Left renal pelvis (tissue), 4 donors: ENCODE data around the gene TJAP1. TPM values are rescaled to one million over a fixed set of nuclear protein-coding genes. Genes with fewer than 3 reads are reported as not detected.
"Not testable (repeated sequence)": the region's sequence is repeated elsewhere in the genome, so short reads cannot be mapped to it uniquely, and the experiment has no call there.

Source experiments
- DNase-seq, 4 donors: peaks; one replicate each; pipeline ENCODE4 v3.0.0-alpha.2; 2013; ENCODE audit warnings: low read depth in 4 of 4, low spot score in 3 of 4
- polyA plus RNA-seq, 4 donors: library from polyadenylated mRNA; unstranded; fragments of 120-200 nt; gene quantifications; one replicate each; pipeline ENCODE4 v1.2.1, GENCODE V29; 2013; ENCODE audit not compliant: insufficient read length in 4 of 4

TJAP1 gene
- polyA plus RNA-seq, 4 donors = 26.5 to 46.5 (median 33.3) TPM

- no peak for DNase-seq
Measured at GRCh38 chr6:43521836-43522235, 44.5 kb downstream of the TJAP1 start.

GRCh38 chr6:43522547-43523261, 45.3 kb downstream of the TJAP1 start:
- no peak for DNase-seq

- no peak for DNase-seq
Measured at GRCh38 chr6:43523284-43523683, 45.9 kb downstream of the TJAP1 start.

- no peak for DNase-seq
Measured at GRCh38 chr6:43524483-43524961, 47.2 kb downstream of the TJAP1 start.

- DNase-seq = no peak
Measured at GRCh38 chr6:43532201-43532600, 54.8 kb downstream of the TJAP1 start.

- DNase-seq = not testable (repeated sequence)
Measured at GRCh38 chr6:43538986-43539385, 61.6 kb downstream of the TJAP1 start.

GRCh38 chr6:43539409-43539808, 62.0 kb downstream of the TJAP1 start:
- not testable (repeated sequence) for DNase-seq

GRCh38 chr6:43540507-43540906, 63.1 kb downstream of the TJAP1 start:
- no peak for DNase-seq

GRCh38 chr6:43541774-43542471, 64.6 kb downstream of the TJAP1 start:
- no peak for DNase-seq

GRCh38 chr6:43544461-43544860, 67.1 kb downstream of the TJAP1 start:
- no peak for DNase-seq

- no peak for DNase-seq
Measured at GRCh38 chr6:43547222-43547621, 69.9 kb downstream of the TJAP1 start.

Other genes with a start within 250 kb of the TJAP1 start
- gene DNPH1, start 248.1 kb upstream of the TJAP1 start, polyA plus RNA-seq = 10 to 100 TPM; 29.2 to 87.2 (median 46.4) TPM
- gene TTBK1, start 234.1 kb upstream of the TJAP1 start, polyA plus RNA-seq = under 1 TPM; 0.20 to 0.44 (median 0.30) TPM
- under 1 TPM; 0.39 to 0.76 (median 0.58) TPM for gene SLC22A7, start 179.3 kb upstream of the TJAP1 start, polyA plus RNA-seq
- 1 to 10 TPM; 2.4 to 8.1 (median 4.0) TPM for gene CRIP3, start 168.7 kb upstream of the TJAP1 start, polyA plus RNA-seq
- gene ZNF318, start 107.9 kb upstream of the TJAP1 start, polyA plus RNA-seq = 10 to 100 TPM; 27.1 to 32.3 (median 28.4) TPM
- 10 to 100 TPM; 15.9 to 29.7 (median 21.4) TPM for gene ABCC10, start 50.0 kb upstream of the TJAP1 start, polyA plus RNA-seq
- gene DLK2, start 22.0 kb upstream of the TJAP1 start, polyA plus RNA-seq = 1 to 10 TPM; 1.1 to 1.8 (median 1.4) TPM
- gene LRRC73, start 32.8 kb downstream of the TJAP1 start, polyA plus RNA-seq = 1 to 10 TPM in 2 of 4 donors, under 1 TPM in 2; 0.25 to 1.2 (median 0.98) TPM
- 100 to 1,000 TPM; 126 to 150 (median 145) TPM for gene YIPF3, start 39.4 kb downstream of the TJAP1 start, polyA plus RNA-seq
- gene POLR1C, start 39.5 kb downstream of the TJAP1 start, polyA plus RNA-seq = 10 to 100 TPM; 24.6 to 43.6 (median 40.6) TPM
- 10 to 100 TPM; 29.2 to 53.9 (median 49.5) TPM for gene XPO5, start 98.5 kb downstream of the TJAP1 start, polyA plus RNA-seq
- gene POLH, start 98.6 kb downstream of the TJAP1 start, polyA plus RNA-seq = 10 to 100 TPM; 18.6 to 26.9 (median 20.4) TPM
- 10 to 100 TPM; 41.1 to 60.9 (median 50.4) TPM for gene GTPBP2, start 151.7 kb downstream of the TJAP1 start, polyA plus RNA-seq
- 10 to 100 TPM; 18.5 to 28.7 (median 25.2) TPM for gene MAD2L1BP, start 158.3 kb downstream of the TJAP1 start, polyA plus RNA-seq
- gene RSPH9, start 167.5 kb downstream of the TJAP1 start, polyA plus RNA-seq = 1 to 10 TPM; 1.0 to 2.1 (median 1.3) TPM
- 10 to 100 TPM; 38.3 to 50.1 (median 44.8) TPM for gene MRPS18A, start 210.2 kb downstream of the TJAP1 start, polyA plus RNA-seq